Measurements from ENCODE around the gene CAPN12.

Gene CAPN12

GRCh38 chr19:38708413-38709024, 35.8 kb downstream of the CAPN12 start:
- no peak for DNase-seq

GRCh38 chr19:38707512-38708114, 36.7 kb downstream of the CAPN12 start:
- DNase-seq: no peak

GRCh38 chr19:38706792-38707511, 37.3 kb downstream of the CAPN12 start:
- DNase-seq: no peak

GRCh38 chr19:38705197-38706019, 38.9 kb downstream of the CAPN12 start:
- DNase-seq: no peak

GRCh38 chr19:38704488-38705026, 39.7 kb downstream of the CAPN12 start:
- no peak for DNase-seq

GRCh38 chr19:38703509-38703908, 40.8 kb downstream of the CAPN12 start:
- no peak for DNase-seq

GRCh38 chr19:38702278-38702677, 42.0 kb downstream of the CAPN12 start:
- no peak for DNase-seq

GRCh38 chr19:38701455-38702063, 42.7 kb downstream of the CAPN12 start:
- DNase-seq: no peak

- DNase-seq: no peak
These were observed 43.3 kb downstream of the CAPN12 start for GRCh38 chr19:38700902-38701454.

GRCh38 chr19:38700350-38700901, 43.8 kb downstream of the CAPN12 start:
- DNase-seq: no peak

GRCh38 chr19:38699647-38700349, 44.5 kb downstream of the CAPN12 start:
- no peak for DNase-seq

- DNase-seq: no peak
These were observed 45.3 kb downstream of the CAPN12 start for GRCh38 chr19:38699027-38699346.

GRCh38 chr19:38698225-38699026, 45.8 kb downstream of the CAPN12 start:
- DNase-seq: no peak

GRCh38 chr19:38697641-38698071, 46.6 kb downstream of the CAPN12 start:
- no peak for DNase-seq

- no peak for DNase-seq
These were observed 47.1 kb downstream of the CAPN12 start for GRCh38 chr19:38697197-38697596.

GRCh38 chr19:38696729-38697055, 47.6 kb downstream of the CAPN12 start:
- no peak for DNase-seq

GRCh38 chr19:38695832-38696728, 48.2 kb downstream of the CAPN12 start:
- no peak for DNase-seq

- peak; percentile 5 to 14 for DNase-seq
These were observed 49.0 kb downstream of the CAPN12 start for GRCh38 chr19:38695317-38695683.

GRCh38 chr19:38693380-38694223, 50.7 kb downstream of the CAPN12 start:
- DNase-seq: peak; percentile 89 to 93
